ENCODE results near the gene ALX3.

ALX3 gene

GRCh38 chr1:110021285-110021684 lies 49.2 kb downstream of the ALX3 start:
- Histone ChIP-seq H2AFZ (ENCODE audit: low read length) (no peak overlapping the region), H3K4me1 (ENCODE audit: insufficient read depth, low read length, severe bottlenecking) (no peaks in the 10 kb centered on the region), H3K36me3 (ENCODE audit: insufficient read depth, low read length) (peaks cover 82% of the 10 kb centered on the region), H4K20me1 (ENCODE audit: insufficient read depth, low read length) (no peaks in the 10 kb centered on the region), H3K4me3 (ENCODE audit: low read depth, low read length, poor library complexity, severe bottlenecking) (no peak overlapping the region), H3K79me2 (ENCODE audit: insufficient read depth, low read length) (no peaks in the 10 kb centered on the region), H3K27ac (ENCODE audit: low read depth, low read length, poor library complexity, severe bottlenecking) (no peak overlapping the region), H3K4me2 (ENCODE audit: low read length) (no peak overlapping the region), H3F3A (ENCODE audit: insufficient read depth, low read length) (no peaks in the 10 kb centered on the region), H3K9ac (ENCODE audit: low read length) (no peak overlapping the region), H3K27me3 (ENCODE audit: insufficient read depth, low read length) (no peaks in the 10 kb centered on the region), H3K9me3 (ENCODE audit: low read length) (no peaks in the 10 kb centered on the region), H3K9me2 (ENCODE audit: low read depth, low read length) (no peaks in the 10 kb centered on the region)
- no peak for TF ChIP-seq CTCF (IDR thresholded peaks at IDR 0.05; ENCODE audit: low read length)
- no peak for TF ChIP-seq EZH2 (IDR thresholded peaks at IDR 0.05; ENCODE audit: borderline replicate concordance, low read length)

DNA sequence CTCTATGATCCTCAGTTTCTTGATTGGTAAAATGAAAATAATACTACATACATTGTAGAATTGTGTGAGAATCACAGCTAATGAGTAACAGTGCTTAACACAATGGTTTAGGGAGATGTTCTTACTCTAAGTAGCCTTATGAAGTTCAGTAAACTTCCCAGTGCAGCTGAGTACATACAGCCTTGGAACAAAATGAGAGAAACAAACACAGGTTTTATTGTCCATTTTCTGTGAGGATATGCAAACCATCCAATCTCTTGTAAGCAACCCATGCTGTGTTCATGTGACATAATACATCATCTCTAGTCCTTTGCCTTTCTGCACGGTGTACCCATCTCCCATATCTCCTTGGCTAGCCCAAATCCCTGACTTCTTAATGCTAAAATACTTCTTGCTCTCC lies 50.7 kb downstream of the ALX3 start:
- Histone ChIP-seq H3K9me3 (ENCODE audit: low read length) (no peaks in the 10 kb centered on the region), H3K4me3 (ENCODE audit: low read depth, low read length, poor library complexity, severe bottlenecking) (no peak overlapping the region), H3K9ac (ENCODE audit: low read length) (no peak overlapping the region), H3K4me2 (ENCODE audit: low read length) (no peak overlapping the region), H3F3A (ENCODE audit: insufficient read depth, low read length) (no peaks in the 10 kb centered on the region), H2AFZ (ENCODE audit: low read length) (no peak overlapping the region), H3K36me3 (ENCODE audit: insufficient read depth, low read length) (peaks cover 95% of the 10 kb centered on the region), H3K27ac (ENCODE audit: low read depth, low read length, poor library complexity, severe bottlenecking) (no peak overlapping the region), H3K9me2 (ENCODE audit: low read depth, low read length) (no peaks in the 10 kb centered on the region), H3K27me3 (ENCODE audit: insufficient read depth, low read length) (no peaks in the 10 kb centered on the region), H4K20me1 (ENCODE audit: insufficient read depth, low read length) (no peaks in the 10 kb centered on the region), H3K4me1 (ENCODE audit: insufficient read depth, low read length, severe bottlenecking) (no peaks in the 10 kb centered on the region), H3K79me2 (ENCODE audit: insufficient read depth, low read length) (no peaks in the 10 kb centered on the region)
- TF ChIP-seq CTCF (IDR thresholded peaks at IDR 0.05; ENCODE audit: low read length) (no peak), EZH2 (IDR thresholded peaks at IDR 0.05; ENCODE audit: borderline replicate concordance, low read length) (no peak)

GRCh38 chr1:110018396-110018795 lies 52.1 kb downstream of the ALX3 start:
- Histone ChIP-seq H3K36me3 (ENCODE audit: insufficient read depth, low read length) (peaks cover 94% of the 10 kb centered on the region), H3K9ac (ENCODE audit: low read length) (no peak overlapping the region), H3F3A (ENCODE audit: insufficient read depth, low read length) (no peaks in the 10 kb centered on the region)

More at GRCh38 chr1:110018396-110018795, 52.1 kb downstream of the ALX3 start:
- Histone ChIP-seq H3K4me3 (ENCODE audit: low read depth, low read length, poor library complexity, severe bottlenecking) (no peak overlapping the region), H3K9me3 (ENCODE audit: low read length) (no peaks in the 10 kb centered on the region), H3K9me2 (ENCODE audit: low read depth, low read length) (no peaks in the 10 kb centered on the region), H3K4me2 (ENCODE audit: low read length) (no peak overlapping the region), H3K4me1 (ENCODE audit: insufficient read depth, low read length, severe bottlenecking) (no peaks in the 10 kb centered on the region), H4K20me1 (ENCODE audit: insufficient read depth, low read length) (no peaks in the 10 kb centered on the region), H3K27ac (ENCODE audit: low read depth, low read length, poor library complexity, severe bottlenecking) (no peak overlapping the region), H3K27me3 (ENCODE audit: insufficient read depth, low read length) (no peaks in the 10 kb centered on the region), H2AFZ (ENCODE audit: low read length) (no peak overlapping the region), H3K79me2 (ENCODE audit: insufficient read depth, low read length) (no peaks in the 10 kb centered on the region)
- no peak for TF ChIP-seq EZH2 (IDR thresholded peaks at IDR 0.05; ENCODE audit: borderline replicate concordance, low read length)
- TF ChIP-seq CTCF (IDR thresholded peaks at IDR 0.05; ENCODE audit: low read length) = no peak

Data from OCI-LY1 (cell line).